Stimulated activated naive CD8-positive, alpha-beta T cell treated with anti-CD3 and anti-CD28 coated beads, Interleukin-15, amount 100 ng/mL, for 72 hours (primary cell): ENCODE measurements around the gene USP3.
"Not testable (repeated sequence)": the region's sequence is repeated elsewhere in the genome, so short reads cannot be mapped to it uniquely, and the experiment has no call there.

Source experiments
- ATAC-seq: fragments of 150-1000 bp; cut with Tn5 transposase; 2 replicates; pipeline ENCODE4 v1.10.0; 2021; ENCODE audit warnings: mild to moderate bottlenecking, moderate library complexity
- DNase-seq, 2 donors: peaks; one replicate each; pipeline ENCODE4 v3.0.0; 2021 to 2022
- H3K27ac Mint-ChIP-seq, 2 donors: one replicate each; pipeline ENCODE4 v1.8.0; 2022; ENCODE audit warnings: mild to moderate bottlenecking in 2 of 2, mixed read lengths in 2 of 2, moderate library complexity in 2 of 2
- H3K27me3 Mint-ChIP-seq: one replicate; pipeline ENCODE4 v1.8.0; 2022; ENCODE audit warnings: mixed read lengths
- H3K4me1 Mint-ChIP-seq: one replicate; pipeline ENCODE4 v1.8.0; 2022; ENCODE audit warnings: mild to moderate bottlenecking, mixed read lengths
- H3K4me3 Mint-ChIP-seq, 2 donors: one replicate each; pipeline ENCODE4 v1.8.0; 2022; ENCODE audit warnings: mild to moderate bottlenecking in 2 of 2, mixed read lengths in 2 of 2, moderate library complexity in 1 of 2
- H3K9me3 Mint-ChIP-seq, 2 donors: one replicate each; pipeline ENCODE4 v1.8.0; 2022; ENCODE audit warnings: mixed read lengths in 2 of 2

USP3 gene

DNA sequence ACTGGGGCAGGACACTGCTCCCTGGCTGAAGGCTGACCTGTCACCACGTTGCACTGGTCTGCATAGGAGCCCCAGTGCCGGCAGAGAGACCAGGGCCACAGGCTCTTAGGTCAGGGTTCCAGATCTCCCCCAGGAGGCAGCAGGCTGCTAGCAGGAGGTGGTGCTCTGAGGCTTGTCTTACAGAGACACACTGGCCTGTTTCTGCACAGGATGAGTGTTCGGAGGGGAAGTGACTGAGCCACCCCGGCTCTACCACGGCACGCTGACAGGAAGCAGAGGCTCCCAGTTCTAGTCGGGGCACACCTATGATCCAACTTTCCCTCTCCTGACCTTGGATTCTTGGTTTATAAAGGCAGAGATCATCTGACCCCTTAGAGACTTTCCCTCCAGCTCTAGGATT, 101.4 kb downstream of the USP3 start:
- Mint-ChIP-seq H3K4me1 (peaks cover 56% of the 10 kb centered on the region), H3K27me3 (no peaks in the 10 kb centered on the region), H3K9me3 (no peaks in the 10 kb centered on the region), H3K4me3 (peak overlapping the region; percentile 24 to 48), H3K27ac (peak overlapping the region; percentile 69 to 90)
- ATAC-seq = peak; percentile 77
- DNase-seq = peak; percentile 39 to 70

DNA sequence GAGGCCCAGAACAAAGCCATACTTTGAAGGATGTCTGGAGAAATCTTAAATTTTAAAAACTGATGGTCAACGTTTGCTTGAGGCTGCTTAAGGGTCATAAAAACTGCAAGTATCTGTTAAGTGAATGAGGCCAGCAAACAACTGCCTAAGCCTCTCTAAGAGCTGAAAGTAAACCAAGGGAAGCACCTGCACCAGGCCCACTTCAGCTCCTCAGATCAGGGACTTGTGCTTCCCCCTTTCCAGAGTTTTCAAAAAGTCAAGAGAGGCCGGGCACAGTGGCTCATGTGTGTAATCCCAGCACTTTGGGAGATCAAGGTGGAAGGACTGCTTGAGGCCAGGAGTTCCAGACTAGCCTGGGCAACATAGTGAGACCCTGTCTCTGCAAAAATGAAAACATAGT, 101.9 kb downstream of the USP3 start:
- Mint-ChIP-seq H3K4me1 (peaks cover 61% of the 10 kb centered on the region), H3K27ac (peak overlapping the region; percentile 69 to 90), H3K4me3 (no peak overlapping the region), H3K27me3 (no peaks in the 10 kb centered on the region), H3K9me3 (no peaks in the 10 kb centered on the region)
- no peak for ATAC-seq
- DNase-seq = no peak

DNA sequence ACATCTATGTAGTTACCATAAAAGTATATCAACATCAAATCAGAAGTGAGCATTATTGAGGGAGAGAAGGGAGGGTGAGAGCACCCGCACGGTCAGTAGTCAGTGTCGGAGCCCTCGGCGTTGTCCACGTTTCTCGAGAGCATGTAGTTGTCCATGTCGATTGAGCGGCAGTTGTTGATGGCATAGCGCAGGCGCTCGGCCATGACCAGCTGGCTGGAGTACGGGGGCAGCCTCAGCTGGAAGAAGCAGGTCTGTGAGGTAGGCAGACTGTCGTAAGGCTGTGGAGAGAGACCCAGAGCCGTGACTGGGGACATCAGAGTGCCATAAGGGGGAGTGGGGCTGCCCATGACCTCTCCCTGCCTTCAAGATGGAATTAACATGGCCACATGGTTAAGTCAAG, 104.6 kb downstream of the USP3 start:
- Mint-ChIP-seq H3K4me1 (peaks cover 48% of the 10 kb centered on the region), H3K27ac (no peak overlapping the region), H3K9me3 (no peaks in the 10 kb centered on the region), H3K27me3 (no peaks in the 10 kb centered on the region), H3K4me3 (no peak overlapping the region)
- ATAC-seq (no peak), DNase-seq (no peak)

DNA sequence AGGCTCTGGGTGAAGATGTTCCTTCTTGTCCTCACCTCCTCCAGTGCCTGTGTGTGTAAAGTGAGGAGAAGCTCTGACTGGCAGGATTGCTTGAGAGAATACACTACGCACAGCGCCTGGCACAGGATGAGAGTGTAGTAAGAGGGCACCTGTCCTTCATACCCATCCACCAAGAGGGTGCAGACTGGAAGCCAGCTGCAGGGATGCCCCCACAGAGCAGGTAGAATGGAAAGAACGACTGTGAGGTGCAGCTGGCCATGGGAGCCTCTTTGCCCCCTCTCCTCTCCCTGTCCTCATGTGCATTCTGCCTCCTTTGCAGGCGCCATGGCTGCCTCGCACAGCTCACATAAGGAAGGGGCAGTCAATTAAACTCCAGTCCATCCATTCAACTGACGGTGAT, 105.1 kb downstream of the USP3 start:
- no peak for DNase-seq
- H3K27me3 Mint-ChIP-seq = no peaks in the 10 kb centered on the region
- H3K4me1 Mint-ChIP-seq = peaks cover 48% of the 10 kb centered on the region
- no peak overlapping the region for H3K27ac Mint-ChIP-seq
- no peak for ATAC-seq
- no peak overlapping the region for H3K4me3 Mint-ChIP-seq
- H3K9me3 Mint-ChIP-seq = no peaks in the 10 kb centered on the region

DNA sequence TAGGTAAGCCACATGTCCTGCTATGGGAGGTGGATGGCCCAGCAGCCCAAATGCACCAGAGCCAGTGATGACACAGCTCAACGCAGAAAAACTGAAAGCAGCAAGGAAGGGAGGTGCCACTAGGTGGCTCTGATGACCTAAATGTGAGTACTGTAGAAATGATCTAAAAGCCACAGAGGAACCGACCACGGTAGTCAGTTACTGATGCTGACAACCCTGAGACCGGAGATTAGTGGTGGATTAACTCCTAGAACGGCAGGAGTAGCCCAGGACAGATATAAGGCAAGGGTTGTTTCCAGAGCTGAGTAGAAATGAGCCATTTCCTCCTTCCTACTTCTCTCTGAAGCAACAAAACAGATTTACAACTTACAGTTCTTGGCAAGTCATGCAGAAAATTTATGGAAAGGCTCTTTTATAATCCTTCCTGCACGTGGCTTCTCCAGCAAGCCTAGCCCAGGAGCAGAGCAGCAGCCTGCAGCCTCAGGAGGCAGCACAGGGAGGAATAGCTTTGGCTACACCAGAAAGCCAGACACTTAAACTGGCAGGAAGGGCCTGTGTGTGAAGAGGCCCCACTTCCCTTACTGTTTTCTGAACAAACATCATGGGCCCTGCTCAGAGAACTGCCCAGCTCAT, 105.9 kb downstream of the USP3 start:
- DNase-seq (peak; percentile 70 to 80), ATAC-seq (peak; percentile 91)
- Mint-ChIP-seq H3K4me3 (no peak overlapping the region), H3K9me3 (no peaks in the 10 kb centered on the region), H3K27me3 (no peaks in the 10 kb centered on the region), H3K27ac (peak overlapping the region; percentile 88 to 91), H3K4me1 (peaks cover 42% of the 10 kb centered on the region)

DNA sequence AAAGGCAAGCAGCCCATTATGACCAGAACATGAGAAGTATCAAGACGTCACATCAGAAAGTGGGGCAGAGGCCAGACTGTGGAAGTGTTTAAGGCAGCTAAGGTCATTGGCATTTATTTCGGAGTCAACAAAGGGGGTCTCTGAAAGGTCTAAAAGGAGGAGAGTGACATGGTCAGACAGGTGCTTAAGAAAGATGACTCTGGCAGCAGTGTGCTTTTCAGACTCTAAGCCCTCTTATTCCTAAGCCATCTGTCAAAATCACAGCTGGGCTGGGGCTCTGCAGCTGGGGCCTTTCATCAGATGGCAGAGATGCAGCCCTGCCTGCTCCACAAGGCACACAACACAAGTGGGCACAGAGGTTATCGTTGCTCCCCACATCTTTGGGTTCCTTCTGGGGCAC, 106.8 kb downstream of the USP3 start:
- Mint-ChIP-seq H3K4me3 (no peak overlapping the region), H3K27ac (peak overlapping the region; percentile 78 to 88), H3K27me3 (no peaks in the 10 kb centered on the region), H3K4me1 (peaks cover 34% of the 10 kb centered on the region), H3K9me3 (no peaks in the 10 kb centered on the region)
- DNase-seq = no peak
- ATAC-seq = no peak

DNA sequence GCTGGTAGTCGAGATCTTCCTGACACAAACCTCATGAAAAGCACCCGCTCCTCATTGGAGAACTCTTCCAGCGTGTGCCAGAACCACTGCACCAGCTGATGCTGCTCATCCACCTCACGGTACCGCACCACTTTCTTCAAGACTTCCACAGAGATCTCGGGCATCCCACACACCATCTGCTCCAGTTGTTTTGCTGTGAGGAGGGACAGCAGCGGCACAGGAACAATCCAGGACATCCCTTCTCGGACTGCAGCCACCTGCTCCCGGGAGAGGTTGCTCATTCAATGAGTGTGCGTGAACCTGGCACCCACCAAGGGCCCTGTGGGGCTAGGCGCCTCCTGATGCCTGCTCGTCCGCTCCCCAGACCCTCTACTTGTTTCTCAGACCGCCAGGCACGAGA, 107.9 kb downstream of the USP3 start:
- peaks cover 25% of the 10 kb centered on the region for H3K4me1 Mint-ChIP-seq
- ATAC-seq = no peak
- no peak overlapping the region for H3K27ac Mint-ChIP-seq
- H3K27me3 Mint-ChIP-seq = no peaks in the 10 kb centered on the region
- DNase-seq = no peak
- no peaks in the 10 kb centered on the region for H3K9me3 Mint-ChIP-seq
- H3K4me3 Mint-ChIP-seq = no peak overlapping the region

DNA sequence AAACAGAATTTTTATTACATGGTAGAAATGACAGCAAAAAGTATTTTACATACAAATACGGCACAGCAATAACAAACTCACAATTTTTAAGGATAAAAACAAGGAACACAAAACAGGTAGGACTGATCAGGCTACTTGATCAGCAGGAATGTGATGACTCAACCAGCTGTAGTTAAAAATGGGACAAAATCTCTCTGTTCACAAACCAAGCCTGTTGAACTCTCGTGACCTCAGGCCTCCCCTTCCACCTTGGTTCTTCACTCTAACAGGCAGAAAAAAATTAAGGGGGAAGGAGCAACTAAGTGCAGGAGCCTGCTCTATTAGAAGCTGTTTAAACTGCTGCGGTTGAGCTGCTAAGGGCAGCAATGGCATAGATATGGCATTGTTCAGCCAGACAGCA, 111.5 kb downstream of the USP3 start:
- H3K9me3 Mint-ChIP-seq = no peaks in the 10 kb centered on the region
- H3K4me1 Mint-ChIP-seq = peaks cover 6% of the 10 kb centered on the region
- H3K27me3 Mint-ChIP-seq = no peaks in the 10 kb centered on the region
- no peak overlapping the region for H3K4me3 Mint-ChIP-seq
- H3K27ac Mint-ChIP-seq = no peak overlapping the region
- ATAC-seq (no peak), DNase-seq (no peak)

DNA sequence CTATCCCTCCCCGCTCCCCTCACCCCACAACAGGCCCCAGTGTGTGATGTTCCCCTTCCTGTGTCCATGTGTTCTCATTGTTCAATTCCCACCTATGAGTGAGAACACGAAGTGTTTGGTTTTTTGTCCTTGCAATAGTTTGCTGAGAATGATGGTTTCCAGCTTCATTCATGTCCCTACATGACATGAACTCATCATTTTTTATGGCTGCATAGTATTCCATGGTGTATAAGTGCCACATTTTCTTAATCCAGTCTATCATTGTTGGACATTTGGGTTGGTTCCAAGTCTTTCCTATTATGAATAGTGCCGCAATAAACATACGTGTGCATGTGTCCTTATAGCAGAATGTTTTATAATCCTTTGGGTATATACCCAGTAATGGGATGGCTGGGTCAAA, 112.8 kb downstream of the USP3 start:
- H3K4me1 Mint-ChIP-seq, DNase-seq, H3K4me3 Mint-ChIP-seq, H3K27ac Mint-ChIP-seq, ATAC-seq, H3K9me3 Mint-ChIP-seq, H3K27me3 Mint-ChIP-seq: not testable (repeated sequence)

DNA sequence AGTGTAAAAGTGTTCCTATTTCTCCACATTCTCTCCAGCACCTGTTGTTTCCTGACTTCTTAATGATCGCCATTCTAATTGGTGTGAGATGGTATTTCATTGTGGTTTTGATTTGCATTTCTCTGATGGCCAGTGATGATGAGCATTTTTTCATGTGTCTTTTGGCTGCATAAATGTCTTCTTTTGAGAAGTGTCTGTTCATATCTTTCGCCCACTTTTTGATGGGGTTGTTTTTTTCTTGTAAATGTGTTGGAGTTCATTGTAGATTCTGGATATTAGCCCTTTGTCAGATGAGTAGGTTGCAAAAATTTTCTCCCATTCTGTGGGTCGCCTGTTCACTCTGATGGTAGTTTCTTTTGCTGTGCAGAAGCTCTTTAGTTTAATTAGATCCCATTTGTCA, 113.2 kb downstream of the USP3 start:
- not testable (repeated sequence) for H3K27ac Mint-ChIP-seq, H3K4me3 Mint-ChIP-seq, H3K4me1 Mint-ChIP-seq, ATAC-seq, H3K27me3 Mint-ChIP-seq, H3K9me3 Mint-ChIP-seq, DNase-seq

DNA sequence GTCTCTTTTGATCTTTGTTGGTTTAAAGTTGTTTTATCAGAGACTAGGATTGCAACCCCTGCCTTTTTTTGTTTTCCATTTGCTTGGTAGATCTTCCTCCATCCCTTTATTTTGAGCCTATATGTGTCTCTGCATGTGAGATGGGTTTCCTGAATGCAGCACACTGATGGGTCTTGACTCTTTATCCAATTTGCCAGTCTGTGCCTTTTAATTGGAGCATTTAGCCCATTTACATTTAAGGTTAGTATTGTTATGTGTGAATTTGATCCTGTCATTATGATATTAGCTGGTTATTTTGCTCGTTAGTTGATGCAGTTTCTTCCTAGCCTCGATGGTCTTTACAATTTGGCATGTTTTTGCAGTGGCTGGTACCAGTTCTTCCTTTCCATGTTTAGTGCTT, 116.4 kb downstream of the USP3 start:
- H3K27ac Mint-ChIP-seq, H3K9me3 Mint-ChIP-seq, H3K4me1 Mint-ChIP-seq, DNase-seq, H3K4me3 Mint-ChIP-seq, ATAC-seq, H3K27me3 Mint-ChIP-seq: not testable (repeated sequence)

DNA sequence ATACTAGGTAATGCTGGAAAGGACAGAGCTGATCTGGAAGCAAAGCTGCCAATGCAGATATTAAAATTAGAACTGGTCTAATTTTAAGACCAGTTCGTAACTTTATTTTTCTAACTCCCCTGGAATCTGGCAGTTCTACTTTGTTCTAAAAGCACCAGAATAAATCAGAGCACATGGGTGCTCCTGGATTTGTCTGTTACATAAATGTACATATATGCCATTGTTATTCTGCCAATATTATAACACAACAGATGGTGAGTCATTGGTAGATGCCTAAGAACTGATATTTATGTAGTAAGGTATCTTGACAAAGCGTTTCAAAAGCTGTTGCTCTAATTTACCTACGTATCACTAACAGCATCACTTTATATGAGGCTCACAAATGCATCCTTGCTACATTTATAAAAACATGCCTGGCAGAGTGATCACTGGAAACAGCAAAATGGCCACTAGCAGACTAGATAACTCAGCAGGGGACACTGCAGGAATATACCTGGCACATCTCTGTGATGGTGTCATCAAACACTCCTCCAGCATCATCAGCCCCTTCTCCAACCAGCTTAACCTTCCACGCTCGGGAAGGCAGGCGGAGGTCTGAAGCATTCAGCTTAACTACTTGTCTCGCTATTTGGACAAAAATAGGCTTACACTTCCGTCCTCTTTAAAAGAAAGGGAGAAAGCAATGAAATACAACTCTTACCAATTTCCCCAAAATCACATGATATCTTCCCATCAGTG, 119.0 kb downstream of the USP3 start:
- H3K4me1 Mint-ChIP-seq = peaks cover 19% of the 10 kb centered on the region
- no peaks in the 10 kb centered on the region for H3K9me3 Mint-ChIP-seq
- H3K27me3 Mint-ChIP-seq = no peaks in the 10 kb centered on the region
- no peak for ATAC-seq
- no peak for DNase-seq
- H3K4me3 Mint-ChIP-seq = no peak overlapping the region
- peak overlapping the region in 1 of 2 donors; percentile 79 for H3K27ac Mint-ChIP-seq

DNA sequence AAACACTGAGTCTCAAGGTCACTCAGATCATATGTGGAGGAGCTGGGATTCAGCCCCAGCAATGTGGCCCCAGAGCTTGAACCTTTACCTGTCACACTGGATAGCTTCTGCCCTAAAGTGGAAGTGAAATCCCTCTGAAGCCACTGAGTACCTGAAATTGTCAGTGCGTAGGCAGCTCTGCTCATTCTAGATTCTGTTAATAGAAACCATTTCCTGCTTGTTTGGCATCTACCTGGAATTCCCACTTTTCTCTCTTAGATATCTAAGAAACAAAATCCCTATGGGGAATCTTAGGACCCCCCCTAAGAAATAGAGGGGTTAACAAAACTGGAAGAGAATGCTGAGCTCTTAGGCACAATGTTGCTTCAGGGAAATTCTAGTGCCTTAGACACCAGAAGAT, 122.6 kb downstream of the USP3 start:
- Mint-ChIP-seq H3K4me1 (peaks cover 19% of the 10 kb centered on the region), H3K27me3 (no peaks in the 10 kb centered on the region), H3K4me3 (no peak overlapping the region), H3K9me3 (no peaks in the 10 kb centered on the region), H3K27ac (peak overlapping the region; percentile 63 to 64)
- DNase-seq (no peak), ATAC-seq (no peak)

DNA sequence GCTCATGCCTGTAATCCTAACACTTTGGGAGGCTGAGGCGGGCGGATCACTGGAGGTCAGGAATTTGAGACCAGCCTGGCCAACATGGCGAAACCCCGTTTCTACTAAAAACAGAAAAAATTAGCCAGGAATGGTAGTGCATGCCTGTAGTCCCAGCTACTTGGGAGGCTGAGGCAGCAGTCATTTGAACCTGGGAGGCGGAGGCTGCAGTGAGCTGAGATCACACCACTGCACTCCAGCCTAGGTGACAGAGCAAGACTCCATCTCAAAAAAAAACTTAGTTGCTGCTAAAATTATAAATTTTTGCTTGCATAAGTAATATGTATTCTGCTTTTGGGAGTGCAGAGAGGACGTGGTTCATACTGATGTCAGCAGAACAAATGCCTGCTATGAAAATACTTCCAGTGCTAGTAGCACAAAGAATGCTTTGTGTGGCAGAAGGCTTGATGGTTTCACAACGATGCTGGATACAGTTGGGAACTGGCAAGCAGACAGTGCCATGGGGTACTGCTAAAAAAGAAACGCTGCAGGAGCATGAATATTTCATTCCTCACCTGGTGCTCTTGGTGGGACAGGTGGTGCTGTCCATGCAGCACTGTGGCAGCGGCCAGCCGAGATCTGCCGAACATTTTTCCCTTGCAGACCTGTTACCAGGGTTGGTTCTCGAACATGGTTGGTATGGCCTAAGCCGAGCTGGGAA, 123.9 kb downstream of the USP3 start:
- no peaks in the 10 kb centered on the region for H3K9me3 Mint-ChIP-seq
- no peak overlapping the region for H3K4me3 Mint-ChIP-seq
- no peaks in the 10 kb centered on the region for H3K27me3 Mint-ChIP-seq
- DNase-seq (no peak), ATAC-seq (no peak)
- peaks cover 19% of the 10 kb centered on the region for H3K4me1 Mint-ChIP-seq
- peak overlapping the region in 1 of 2 donors; percentile 54 for H3K27ac Mint-ChIP-seq

DNA sequence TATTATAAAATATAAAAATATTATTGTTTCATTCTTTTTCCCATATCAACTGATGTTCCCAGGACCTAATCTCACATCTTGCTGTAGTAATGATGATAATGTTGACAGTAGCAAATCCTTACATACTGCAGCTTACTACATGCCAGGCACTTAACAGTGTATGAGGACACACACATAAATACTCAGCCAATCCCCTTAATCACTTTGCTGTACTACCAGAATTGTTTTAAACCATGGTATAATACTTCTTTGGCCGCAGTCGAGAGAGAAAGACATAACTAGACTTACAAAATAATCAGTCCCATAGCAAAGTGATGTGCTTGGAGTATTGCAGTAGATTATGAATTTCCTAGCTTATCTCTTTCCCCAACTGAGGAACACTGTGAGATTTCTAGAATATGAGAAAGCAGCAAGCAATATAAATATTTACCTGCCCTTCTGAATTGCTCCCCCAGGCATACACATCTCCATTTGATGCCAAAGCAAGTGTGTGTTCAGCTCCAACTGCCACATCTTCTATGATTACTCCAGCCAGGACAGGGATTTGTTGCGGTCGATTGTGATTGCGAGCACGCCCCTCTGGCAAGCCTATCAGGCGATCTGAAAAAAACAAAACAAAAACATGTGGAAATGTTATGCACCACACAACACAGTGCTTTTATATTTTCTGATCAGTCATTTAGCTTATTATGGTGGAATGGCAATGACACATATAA, 125.8 kb downstream of the USP3 start:
- H3K27ac Mint-ChIP-seq = no peak overlapping the region
- ATAC-seq (no peak), DNase-seq (no peak)
- no peak overlapping the region for H3K4me3 Mint-ChIP-seq
- no peaks in the 10 kb centered on the region for H3K27me3 Mint-ChIP-seq
- H3K4me1 Mint-ChIP-seq = peaks cover 19% of the 10 kb centered on the region
- no peaks in the 10 kb centered on the region for H3K9me3 Mint-ChIP-seq

DNA sequence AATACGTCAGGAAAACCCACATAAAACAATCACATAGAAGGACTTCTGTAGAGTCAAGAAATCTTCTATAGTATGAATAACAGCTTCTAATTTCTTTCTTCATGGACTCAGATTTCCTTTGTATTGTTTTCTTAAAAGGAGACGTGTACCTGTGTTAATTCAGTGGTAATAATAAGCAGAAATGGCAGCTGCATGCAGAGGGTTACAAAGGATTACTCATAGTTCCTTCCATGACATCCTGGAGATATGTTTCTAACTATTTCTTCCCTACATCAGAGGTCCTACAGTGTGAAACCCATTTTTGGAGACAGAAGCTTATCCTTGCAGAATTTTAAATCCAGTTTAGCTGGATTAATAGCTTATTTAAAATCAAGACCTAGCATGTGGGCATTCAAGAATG, 128.9 kb downstream of the USP3 start:
- H3K4me3 Mint-ChIP-seq = no peak overlapping the region
- H3K4me1 Mint-ChIP-seq = peaks cover 15% of the 10 kb centered on the region
- ATAC-seq (no peak), DNase-seq (no peak)
- H3K27ac Mint-ChIP-seq = no peak overlapping the region
- no peaks in the 10 kb centered on the region for H3K9me3 Mint-ChIP-seq
- H3K27me3 Mint-ChIP-seq = no peaks in the 10 kb centered on the region
